Vagina (tissue), 2 donors: Measurements from ENCODE around the gene TTC16. TPM values are rescaled to one million over a fixed set of nuclear protein-coding genes. Genes with fewer than 3 reads are reported as not detected.

ENCODE experiments used
- DNase-seq, 2 donors: peaks; one replicate each; pipeline ENCODE4 v3.0.0-alpha.2; 2017; ENCODE audit errors: extremely low spot score in 2 of 2
- H3K27ac ChIP-seq: fragments of 200-600 bp; sonication (generic); one replicate; pipeline ENCODE4 v1.5.1; 2019
- H3K27me3 ChIP-seq: fragments of 200-600 bp; sonication (generic); one replicate; pipeline ENCODE4 v1.5.1; 2019
- H3K36me3 ChIP-seq, 2 donors: fragments of 200-600 bp; sonication (generic); one replicate each; pipeline ENCODE4 v1.5.1; 2017 to 2019
- H3K4me1 ChIP-seq: fragments of 200-600 bp; sonication (generic); one replicate; pipeline ENCODE4 v1.5.1; 2019
- H3K4me3 ChIP-seq, 2 donors: fragments of 200-600 bp; sonication (generic); 1 replicate in 1 of 2; 2 replicates in 1 of 2; pipeline ENCODE4 v1.5.1; 2016 to 2019
- H3K9me3 ChIP-seq: fragments of 200-600 bp; sonication (generic); one replicate; pipeline ENCODE4 v1.5.1; 2019
- POLR2A ChIP-seq, 2 donors: fragments of 450-650 bp; IDR thresholded peaks; one replicate each; pipeline ENCODE4 v1.6.1; 2017; ENCODE audit warnings: antibody characterized with exemption in 2 of 2, mild to moderate bottlenecking in 2 of 2, moderate library complexity in 2 of 2
- POLR2AphosphoS5 ChIP-seq, 2 donors: sonication (generic); formaldehyde crosslinking; IDR thresholded peaks; one replicate each; pipeline ENCODE4 v1.9.0; 2017; ENCODE audit warnings: antibody characterized with exemption in 2 of 2, mild to moderate bottlenecking in 2 of 2, low read depth in 1 of 2; ENCODE audit not compliant: insufficient read depth in 1 of 2
- intact Hi-C: fragments of 100-400 bp; cut with DNase I; formaldehyde crosslinking; loops from one replicate; pipeline ENCODE4 v1.15.1; 2023
- total RNA-seq: library from RNA; depleted of rRNA; stranded (reverse); fragments of >200 nt; gene quantifications from one replicate; pipeline ENCODE4 v1.2.3, GENCODE V29; 2016
- TF ChIP-seq, protein P1 (sequence below), 3 experiments: fragments of 450-650 bp in 2 of 3; fragments of 200-600 bp in 1 of 3; sonication (generic) in 1 of 3; IDR thresholded peaks; one replicate each; pipeline ENCODE4 v1.5.1; 2017 to 2019; ENCODE audit warnings: antibody characterized with exemption in 3 of 3, mild to moderate bottlenecking in 2 of 3, moderate library complexity in 2 of 3

The TTC16 gene, protein sequence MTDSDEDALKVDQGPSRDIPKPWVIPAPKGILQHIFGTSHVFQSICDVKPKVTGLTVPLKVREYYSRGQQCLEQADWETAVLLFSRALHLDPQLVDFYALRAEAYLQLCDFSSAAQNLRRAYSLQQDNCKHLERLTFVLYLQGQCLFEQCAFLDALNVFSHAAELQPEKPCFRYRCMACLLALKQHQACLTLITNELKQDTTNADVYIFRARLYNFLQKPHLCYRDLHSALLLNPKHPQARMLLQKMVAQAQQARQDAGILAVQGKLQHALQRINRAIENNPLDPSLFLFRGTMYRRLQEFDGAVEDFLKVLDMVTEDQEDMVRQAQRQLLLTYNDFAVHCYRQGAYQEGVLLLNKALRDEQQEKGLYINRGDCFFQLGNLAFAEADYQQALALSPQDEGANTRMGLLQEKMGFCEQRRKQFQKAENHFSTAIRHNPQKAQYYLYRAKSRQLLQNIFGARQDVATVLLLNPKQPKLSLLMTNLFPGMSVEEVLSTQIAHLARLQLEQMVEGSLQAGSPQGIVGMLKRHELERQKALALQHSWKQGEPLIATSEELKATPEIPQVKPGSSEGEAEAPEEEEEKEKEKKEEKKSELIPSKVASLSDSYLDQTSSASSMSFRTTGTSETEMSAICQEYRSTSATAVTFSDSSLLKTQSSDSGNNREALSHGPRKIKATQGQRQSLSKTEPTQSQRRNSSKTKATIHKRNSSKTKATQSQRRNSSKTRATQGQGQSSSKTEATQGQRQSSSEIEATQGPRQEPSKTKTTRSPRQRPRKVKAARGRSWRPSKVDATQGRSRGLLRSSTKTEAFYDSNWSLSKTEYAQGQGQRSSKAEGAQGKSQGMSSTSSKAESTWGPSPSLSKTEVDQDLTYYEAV
- total RNA-seq, result 0.25 TPM

GRCh38 chr9:127715470-127716337 lies at the start of gene TTC16, which contains the start of gene PTRH1:
TTC16 (plus strand) TSS chr9:127716079; CDS start chr9:127716146, 67 bp downstream.
PTRH1 (minus strand) TSS chr9:127715663; CDS start chr9:127715639, 24 bp downstream.
- Histone ChIP-seq H3K36me3 (no peaks in the 10 kb centered on the region), H3K9me3 (no peaks in the 10 kb centered on the region), H3K27ac (peak within 1 kb of the TSS; percentile 57), H3K4me3 (peak within 1 kb of the TSS; percentile 78 to 83), H3K4me1 (peaks cover 26% of the 10 kb centered on the region), H3K27me3 (no peaks in the 10 kb centered on the region)
- peak; percentile 89 to 91 for TF ChIP-seq POLR2AphosphoS5 (IDR thresholded peaks at IDR 0.05; ENCODE audit: insufficient read depth in 1 of 2, low read depth in 1 of 2)
- TF ChIP-seq, protein P1, sequence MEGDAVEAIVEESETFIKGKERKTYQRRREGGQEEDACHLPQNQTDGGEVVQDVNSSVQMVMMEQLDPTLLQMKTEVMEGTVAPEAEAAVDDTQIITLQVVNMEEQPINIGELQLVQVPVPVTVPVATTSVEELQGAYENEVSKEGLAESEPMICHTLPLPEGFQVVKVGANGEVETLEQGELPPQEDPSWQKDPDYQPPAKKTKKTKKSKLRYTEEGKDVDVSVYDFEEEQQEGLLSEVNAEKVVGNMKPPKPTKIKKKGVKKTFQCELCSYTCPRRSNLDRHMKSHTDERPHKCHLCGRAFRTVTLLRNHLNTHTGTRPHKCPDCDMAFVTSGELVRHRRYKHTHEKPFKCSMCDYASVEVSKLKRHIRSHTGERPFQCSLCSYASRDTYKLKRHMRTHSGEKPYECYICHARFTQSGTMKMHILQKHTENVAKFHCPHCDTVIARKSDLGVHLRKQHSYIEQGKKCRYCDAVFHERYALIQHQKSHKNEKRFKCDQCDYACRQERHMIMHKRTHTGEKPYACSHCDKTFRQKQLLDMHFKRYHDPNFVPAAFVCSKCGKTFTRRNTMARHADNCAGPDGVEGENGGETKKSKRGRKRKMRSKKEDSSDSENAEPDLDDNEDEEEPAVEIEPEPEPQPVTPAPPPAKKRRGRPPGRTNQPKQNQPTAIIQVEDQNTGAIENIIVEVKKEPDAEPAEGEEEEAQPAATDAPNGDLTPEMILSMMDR (IDR thresholded peaks at IDR 0.05), result no peak
- peak in 1 of 2 donors; percentile 2 for TF ChIP-seq POLR2A (IDR thresholded peaks at IDR 0.05)
- intact Hi-C loops, result no loop called here
- DNase-seq, result peak in 1 of 2 donors; percentile 98

- Histone ChIP-seq H3K27ac (no peak overlapping the region), H3K36me3 (peaks cover 0 to 54% of the 10 kb centered on the region in 2 donors)
Observed at GRCh38 chr9:127667127-127667844, 48.6 kb upstream of the TTC16 start.

GRCh38 chr9:127667906-127668305 lies 48.0 kb upstream of the TTC16 start:
- no peak for DNase-seq
- TF ChIP-seq POLR2AphosphoS5 (IDR thresholded peaks at IDR 0.05; ENCODE audit: insufficient read depth in 1 of 2, low read depth in 1 of 2) (no peak), POLR2A (IDR thresholded peaks at IDR 0.05) (no peak)
- TF ChIP-seq, protein P1 (IDR thresholded peaks at IDR 0.05), result no peak
- H3K36me3 ChIP-seq, result peaks cover 0 to 56% of the 10 kb centered on the region in 2 donors
- H3K27me3 ChIP-seq, result no peaks in the 10 kb centered on the region
- intact Hi-C loops, result no loop called here
- H3K27ac ChIP-seq, result no peak overlapping the region
- H3K4me1 ChIP-seq, result peaks cover 15% of the 10 kb centered on the region
- H3K4me3 ChIP-seq, result no peak overlapping the region
- H3K9me3 ChIP-seq, result no peaks in the 10 kb centered on the region

More at GRCh38 chr9:127667127-127667844, 48.6 kb upstream of the TTC16 start:
- TF ChIP-seq POLR2AphosphoS5 (IDR thresholded peaks at IDR 0.05; ENCODE audit: insufficient read depth in 1 of 2, low read depth in 1 of 2), result no peak
- TF ChIP-seq, protein P1 (IDR thresholded peaks at IDR 0.05), result no peak
- no peak for TF ChIP-seq POLR2A (IDR thresholded peaks at IDR 0.05)
- no peak for DNase-seq
- intact Hi-C loops, result no loop called here
- no peak overlapping the region for H3K4me3 ChIP-seq
- H3K27me3 ChIP-seq, result no peaks in the 10 kb centered on the region
- no peaks in the 10 kb centered on the region for H3K9me3 ChIP-seq
- H3K4me1 ChIP-seq, result peaks cover 15% of the 10 kb centered on the region

DNA sequence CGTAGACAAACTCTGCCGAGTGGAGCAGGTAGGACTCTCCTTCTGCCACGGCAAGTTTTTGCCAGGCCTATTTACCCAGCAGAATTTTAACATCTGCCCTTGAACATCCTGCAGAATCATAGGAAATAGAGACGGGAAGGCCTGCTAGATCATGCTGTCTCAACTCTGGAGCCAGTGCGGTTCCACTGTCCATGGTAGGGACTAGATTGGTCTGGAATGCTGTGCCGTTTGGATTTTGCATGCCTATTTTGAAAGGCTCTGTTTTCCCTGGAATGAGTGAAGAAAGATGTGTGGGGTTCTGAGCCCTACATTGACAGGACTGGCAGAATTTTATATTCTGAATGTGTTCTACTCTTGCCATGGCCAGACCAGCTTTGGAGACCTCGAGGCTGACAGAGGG lies 42.6 kb upstream of the TTC16 start:
- no peak overlapping the region for H3K4me3 ChIP-seq
- TF ChIP-seq, protein P1 (IDR thresholded peaks at IDR 0.05), result no peak
- TF ChIP-seq POLR2A (IDR thresholded peaks at IDR 0.05) (no peak), POLR2AphosphoS5 (IDR thresholded peaks at IDR 0.05; ENCODE audit: insufficient read depth in 1 of 2, low read depth in 1 of 2) (no peak)
- intact Hi-C loops, result no loop called here
- H3K27me3 ChIP-seq, result no peaks in the 10 kb centered on the region
- peaks cover 0 to 59% of the 10 kb centered on the region in 2 donors for H3K36me3 ChIP-seq
- DNase-seq, result no peak
- no peaks in the 10 kb centered on the region for H3K9me3 ChIP-seq
- no peaks in the 10 kb centered on the region for H3K4me1 ChIP-seq
- no peak overlapping the region for H3K27ac ChIP-seq
